ENCODE results near the gene GTPBP3.

DNA sequence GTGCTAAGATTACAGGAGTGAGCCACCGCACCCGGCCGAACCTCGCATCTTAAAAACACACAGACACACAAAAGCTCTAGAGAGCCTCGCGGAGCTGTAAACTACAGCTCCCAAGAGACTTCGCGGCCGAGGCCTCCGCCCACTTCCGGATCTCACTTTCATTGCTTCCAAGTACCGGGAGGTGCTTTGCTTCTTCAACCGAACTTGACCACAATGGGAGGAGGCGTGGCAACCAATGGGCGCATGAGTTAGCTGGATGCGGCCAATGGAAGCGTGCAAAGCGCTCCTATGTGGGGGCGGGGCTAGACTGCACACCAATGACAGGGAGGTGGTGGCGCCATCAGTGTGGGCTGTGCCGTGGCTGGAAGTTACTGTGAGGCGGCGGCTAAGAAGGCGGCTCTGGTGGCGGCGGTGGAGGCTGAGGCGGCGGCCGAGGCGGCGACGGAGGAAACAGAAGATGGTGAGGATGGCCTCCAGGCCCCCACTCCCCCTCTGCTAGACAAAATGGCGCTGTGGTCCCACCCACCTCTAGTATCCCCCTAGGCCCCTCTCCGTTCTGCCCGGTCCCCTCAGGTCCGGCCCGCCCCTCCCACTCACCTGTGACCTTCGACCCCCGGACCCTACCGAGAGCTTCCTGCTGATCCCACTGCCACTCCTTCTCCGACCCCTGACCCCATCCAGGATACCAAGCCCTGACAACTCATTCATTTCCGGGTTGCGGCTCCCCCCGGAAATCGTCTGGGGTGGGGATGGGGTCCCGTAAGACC lies 28.0 kb upstream of the GTPBP3 start, which contains the start of gene DDA1:
- TF ChIP-seq, protein P1, sequence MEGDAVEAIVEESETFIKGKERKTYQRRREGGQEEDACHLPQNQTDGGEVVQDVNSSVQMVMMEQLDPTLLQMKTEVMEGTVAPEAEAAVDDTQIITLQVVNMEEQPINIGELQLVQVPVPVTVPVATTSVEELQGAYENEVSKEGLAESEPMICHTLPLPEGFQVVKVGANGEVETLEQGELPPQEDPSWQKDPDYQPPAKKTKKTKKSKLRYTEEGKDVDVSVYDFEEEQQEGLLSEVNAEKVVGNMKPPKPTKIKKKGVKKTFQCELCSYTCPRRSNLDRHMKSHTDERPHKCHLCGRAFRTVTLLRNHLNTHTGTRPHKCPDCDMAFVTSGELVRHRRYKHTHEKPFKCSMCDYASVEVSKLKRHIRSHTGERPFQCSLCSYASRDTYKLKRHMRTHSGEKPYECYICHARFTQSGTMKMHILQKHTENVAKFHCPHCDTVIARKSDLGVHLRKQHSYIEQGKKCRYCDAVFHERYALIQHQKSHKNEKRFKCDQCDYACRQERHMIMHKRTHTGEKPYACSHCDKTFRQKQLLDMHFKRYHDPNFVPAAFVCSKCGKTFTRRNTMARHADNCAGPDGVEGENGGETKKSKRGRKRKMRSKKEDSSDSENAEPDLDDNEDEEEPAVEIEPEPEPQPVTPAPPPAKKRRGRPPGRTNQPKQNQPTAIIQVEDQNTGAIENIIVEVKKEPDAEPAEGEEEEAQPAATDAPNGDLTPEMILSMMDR (IDR thresholded peaks at IDR 0.05) = no peak
- peak in 1 of 2 donors; percentile 57 for TF ChIP-seq POLR2A (IDR thresholded peaks at IDR 0.05)

Data from thyroid gland (tissue), 4 donors.